Lower leg skin (tissue), 3 donors: ENCODE results near the gene KCND1.

Experiments used
- CTCF ChIP-seq, 3 donors: fragments of 450-650 bp; IDR thresholded peaks; one replicate each; pipeline ENCODE4 v1.5.1; 2016; ENCODE audit warnings: antibody characterized with exemption in 3 of 3, mild to moderate bottlenecking in 3 of 3, moderate library complexity in 2 of 3
- POLR2A ChIP-seq, 2 donors: fragments of 450-650 bp; IDR thresholded peaks; one replicate each; pipeline ENCODE4 v1.6.1; 2016 to 2017; ENCODE audit warnings: antibody characterized with exemption in 2 of 2, mild to moderate bottlenecking in 1 of 2, moderate library complexity in 1 of 2

DNA sequence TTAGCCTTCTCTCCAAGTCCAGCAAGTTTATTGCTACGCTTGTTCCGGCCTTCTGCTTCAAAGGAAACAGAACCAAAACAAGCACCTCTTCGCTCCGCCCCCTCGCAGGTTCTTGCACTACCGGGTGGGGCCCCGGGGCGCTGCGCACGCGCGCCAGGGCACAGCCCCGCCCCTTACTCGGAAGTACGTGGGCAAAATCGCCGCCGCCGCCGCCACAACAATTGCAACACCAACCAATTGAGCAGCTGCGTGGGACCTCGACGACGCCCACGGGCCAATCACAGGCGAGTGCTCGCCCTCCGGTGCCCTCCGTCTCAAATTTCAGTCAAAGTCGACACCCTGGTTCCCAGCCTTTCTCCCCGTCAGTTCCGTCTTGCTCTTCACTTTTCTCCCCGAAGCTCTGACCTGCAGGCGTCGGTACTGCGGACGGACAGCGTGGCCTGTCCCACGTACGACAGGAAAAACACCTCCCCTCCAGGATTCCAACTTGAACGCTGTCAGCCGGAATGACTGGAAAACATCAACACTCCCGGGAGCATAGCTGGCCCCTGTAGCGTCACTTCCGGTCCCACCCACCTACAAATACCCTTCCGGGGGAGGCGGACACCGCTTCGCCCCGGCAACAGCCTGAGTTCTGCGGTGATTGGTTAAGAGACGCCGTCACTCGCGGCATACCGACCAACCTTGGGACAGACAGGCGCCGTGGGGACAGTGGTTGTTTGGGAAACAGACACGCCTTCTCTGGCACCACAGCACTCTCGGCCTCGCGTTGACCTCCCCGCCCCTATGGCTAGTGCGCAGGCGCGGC lies 13.6 kb downstream of the KCND1 start:
- TF ChIP-seq CTCF (IDR thresholded peaks at IDR 0.05) (no peak), POLR2A (IDR thresholded peaks at IDR 0.05) (no peak)
